ENCODE measurements around the gene RTP2. TPM values are rescaled to one million over a fixed set of nuclear protein-coding genes. Genes with fewer than 3 reads are reported as not detected.

RTP2 gene
- total RNA-seq, 1 experiment from 2014 or later = not detected

GRCh38 chr3:187728248-187728647, 25.9 kb upstream of the RTP2 start:
- BruUV-seq (replicated peaks) = no TSS peak
- ATAC-seq (no peak), DNase-seq (ENCODE audit: low read depth, low spot score) (no peak)
- ChIA-PET RAD21 (ENCODE audit: low non-redundant PET in 1 of 2, low total read pairs in 2 of 2, uncharacterized antibody in 2 of 2, unreplicated experiment in 2 of 2) (no interaction called here), POLR2A (no interaction called here), CTCF (no interaction called here)
- no peak overlapping the region for H3K27ac ChIP-seq (ENCODE audit: low read depth, low read length)
- no peaks in the 10 kb centered on the region for H3K9me2 ChIP-seq (ENCODE audit: insufficient read depth)
- H3K4me3 ChIP-seq (replicated peaks in 1 of 2; ENCODE audit: low read depth in 1 of 2, low read length in 2 of 2) = no peak overlapping the region
- no peaks in the 10 kb centered on the region for H4K20me1 ChIP-seq (ENCODE audit: insufficient read depth)
- peaks cover 0 to 42% of the 10 kb centered on the region in 2 experiments; a peak in 2 of 4 replicates for H3K36me3 ChIP-seq (ENCODE audit: control insufficient read depth in 1 of 2, insufficient read depth in 2 of 2, low read length in 2 of 2)
- no peak overlapping the region for H3K9ac ChIP-seq (ENCODE audit: low read length)
- H3K79me2 ChIP-seq (ENCODE audit: insufficient read depth, low read length) = no peaks in the 10 kb centered on the region
- no peaks in the 10 kb centered on the region for H3K9me3 ChIP-seq (ENCODE audit: control insufficient read depth in 1 of 2, insufficient read depth in 1 of 2, low read depth in 1 of 2, low read length in 2 of 2)
- no peak overlapping the region for H3K4me2 ChIP-seq (ENCODE audit: low read length)
- intact Hi-C loops (cut with micrococcal nuclease) = no loop called here
- no peaks in the 10 kb centered on the region for H3K4me1 ChIP-seq (ENCODE audit: control insufficient read depth in 1 of 2, insufficient read depth in 2 of 2, low read length in 2 of 2)
- H3K27me3 ChIP-seq (ENCODE audit: insufficient read depth, low read length) = no peaks in the 10 kb centered on the region
- no peak overlapping the region for H2AFZ ChIP-seq (ENCODE audit: low read depth, low read length, poor library complexity, severe bottlenecking)
- TF ChIP-seq RAD21 (IDR thresholded peaks at IDR 0.05; ENCODE audit: low read depth) (no peak), JUND (IDR thresholded peaks at IDR 0.05) (no peak), YY1 (IDR thresholded peaks at IDR 0.05; ENCODE audit: extremely low read depth, insufficient replicate concordance, low read depth, low read length) (no peak), CBX3 (IDR thresholded peaks at IDR 0.05; ENCODE audit: low read depth) (no peak), ZNF274 (IDR thresholded peaks at IDR 0.05; ENCODE audit: low read depth, low read length) (no peak)

DNA sequence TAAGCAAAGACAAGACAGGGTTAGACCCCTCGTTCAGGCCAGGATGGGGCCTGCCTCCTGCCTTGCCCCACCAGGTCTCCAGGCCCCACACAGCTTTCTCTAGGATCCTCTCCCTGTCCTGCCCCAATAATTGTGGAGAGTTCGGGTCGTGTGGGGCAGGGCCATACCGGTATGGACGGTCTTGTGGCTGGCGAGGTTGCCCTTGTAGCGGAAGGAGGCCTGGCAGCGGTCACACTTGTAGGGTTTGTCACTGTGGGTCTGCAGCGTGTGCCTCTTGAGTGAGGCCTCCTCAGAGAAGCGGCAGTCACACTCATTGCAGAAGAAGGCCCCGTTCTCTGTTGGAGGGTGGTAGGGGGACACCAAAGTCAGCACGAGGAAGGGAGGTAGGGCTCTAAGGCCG, 24.2 kb upstream of the RTP2 start:
- BruUV-seq (replicated peaks) = no TSS peak
- Histone ChIP-seq H3K9me2 (ENCODE audit: insufficient read depth) (no peaks in the 10 kb centered on the region), H2AFZ (ENCODE audit: low read depth, low read length, poor library complexity, severe bottlenecking) (no peak overlapping the region), H3K4me1 (ENCODE audit: control insufficient read depth in 1 of 2, insufficient read depth in 2 of 2, low read length in 2 of 2) (no peaks in the 10 kb centered on the region), H3K4me2 (ENCODE audit: low read length) (no peak overlapping the region), H3K27ac (ENCODE audit: low read depth, low read length) (no peak overlapping the region), H4K20me1 (ENCODE audit: insufficient read depth) (no peaks in the 10 kb centered on the region), H3K79me2 (ENCODE audit: insufficient read depth, low read length) (no peaks in the 10 kb centered on the region), H3K4me3 (replicated peaks in 1 of 2; ENCODE audit: low read depth in 1 of 2, low read length in 2 of 2) (no peak overlapping the region), H3K9ac (ENCODE audit: low read length) (no peak overlapping the region), H3K27me3 (ENCODE audit: insufficient read depth, low read length) (no peaks in the 10 kb centered on the region), H3K36me3 (ENCODE audit: control insufficient read depth in 1 of 2, insufficient read depth in 2 of 2, low read length in 2 of 2) (peaks cover 5 to 45% of the 10 kb centered on the region in 2 experiments; a peak in 3 of 4 replicates), H3K9me3 (ENCODE audit: control insufficient read depth in 1 of 2, insufficient read depth in 1 of 2, low read depth in 1 of 2, low read length in 2 of 2) (no peaks in the 10 kb centered on the region)
- intact Hi-C loops (cut with micrococcal nuclease) = no loop called here
- DNase-seq (ENCODE audit: low read depth, low spot score) = no peak
- no peak for ATAC-seq
- CTCF ChIA-PET = no interaction called here
- RAD21 ChIA-PET (ENCODE audit: low non-redundant PET in 1 of 2, low total read pairs in 2 of 2, uncharacterized antibody in 2 of 2, unreplicated experiment in 2 of 2) = no interaction called here
- POLR2A ChIA-PET = no interaction called here
- TF ChIP-seq POLR2AphosphoS5 (IDR thresholded peaks at IDR 0.05; ENCODE audit: low read depth, low read length) (no peak), RAD21 (IDR thresholded peaks at IDR 0.05; ENCODE audit: low read depth) (no peak), MAX (IDR thresholded peaks at IDR 0.05) (no peak), JUND (IDR thresholded peaks at IDR 0.05) (no peak), SIN3A (IDR thresholded peaks at IDR 0.05; ENCODE audit: low read depth) (no peak), FOSL1 (IDR thresholded peaks at IDR 0.05; ENCODE audit: low read depth) (no peak), CBX3 (IDR thresholded peaks at IDR 0.05; ENCODE audit: low read depth) (no peak), ELF1 (IDR thresholded peaks at IDR 0.05; ENCODE audit: borderline replicate concordance, low read depth) (no peak), CEBPB (IDR thresholded peaks at IDR 0.05; ENCODE audit: low read depth) (no peak)
- TF ChIP-seq, protein P1, sequence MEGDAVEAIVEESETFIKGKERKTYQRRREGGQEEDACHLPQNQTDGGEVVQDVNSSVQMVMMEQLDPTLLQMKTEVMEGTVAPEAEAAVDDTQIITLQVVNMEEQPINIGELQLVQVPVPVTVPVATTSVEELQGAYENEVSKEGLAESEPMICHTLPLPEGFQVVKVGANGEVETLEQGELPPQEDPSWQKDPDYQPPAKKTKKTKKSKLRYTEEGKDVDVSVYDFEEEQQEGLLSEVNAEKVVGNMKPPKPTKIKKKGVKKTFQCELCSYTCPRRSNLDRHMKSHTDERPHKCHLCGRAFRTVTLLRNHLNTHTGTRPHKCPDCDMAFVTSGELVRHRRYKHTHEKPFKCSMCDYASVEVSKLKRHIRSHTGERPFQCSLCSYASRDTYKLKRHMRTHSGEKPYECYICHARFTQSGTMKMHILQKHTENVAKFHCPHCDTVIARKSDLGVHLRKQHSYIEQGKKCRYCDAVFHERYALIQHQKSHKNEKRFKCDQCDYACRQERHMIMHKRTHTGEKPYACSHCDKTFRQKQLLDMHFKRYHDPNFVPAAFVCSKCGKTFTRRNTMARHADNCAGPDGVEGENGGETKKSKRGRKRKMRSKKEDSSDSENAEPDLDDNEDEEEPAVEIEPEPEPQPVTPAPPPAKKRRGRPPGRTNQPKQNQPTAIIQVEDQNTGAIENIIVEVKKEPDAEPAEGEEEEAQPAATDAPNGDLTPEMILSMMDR (IDR thresholded peaks at IDR 0.05 in 2 of 3, conservative IDR thresholded peaks at IDR 0.05 in 1 of 3; ENCODE audit: borderline replicate concordance in 1 of 3, insufficient read depth in 1 of 3, low read depth in 2 of 3, low read length in 2 of 3) = no peak
- TF ChIP-seq, protein P2, sequence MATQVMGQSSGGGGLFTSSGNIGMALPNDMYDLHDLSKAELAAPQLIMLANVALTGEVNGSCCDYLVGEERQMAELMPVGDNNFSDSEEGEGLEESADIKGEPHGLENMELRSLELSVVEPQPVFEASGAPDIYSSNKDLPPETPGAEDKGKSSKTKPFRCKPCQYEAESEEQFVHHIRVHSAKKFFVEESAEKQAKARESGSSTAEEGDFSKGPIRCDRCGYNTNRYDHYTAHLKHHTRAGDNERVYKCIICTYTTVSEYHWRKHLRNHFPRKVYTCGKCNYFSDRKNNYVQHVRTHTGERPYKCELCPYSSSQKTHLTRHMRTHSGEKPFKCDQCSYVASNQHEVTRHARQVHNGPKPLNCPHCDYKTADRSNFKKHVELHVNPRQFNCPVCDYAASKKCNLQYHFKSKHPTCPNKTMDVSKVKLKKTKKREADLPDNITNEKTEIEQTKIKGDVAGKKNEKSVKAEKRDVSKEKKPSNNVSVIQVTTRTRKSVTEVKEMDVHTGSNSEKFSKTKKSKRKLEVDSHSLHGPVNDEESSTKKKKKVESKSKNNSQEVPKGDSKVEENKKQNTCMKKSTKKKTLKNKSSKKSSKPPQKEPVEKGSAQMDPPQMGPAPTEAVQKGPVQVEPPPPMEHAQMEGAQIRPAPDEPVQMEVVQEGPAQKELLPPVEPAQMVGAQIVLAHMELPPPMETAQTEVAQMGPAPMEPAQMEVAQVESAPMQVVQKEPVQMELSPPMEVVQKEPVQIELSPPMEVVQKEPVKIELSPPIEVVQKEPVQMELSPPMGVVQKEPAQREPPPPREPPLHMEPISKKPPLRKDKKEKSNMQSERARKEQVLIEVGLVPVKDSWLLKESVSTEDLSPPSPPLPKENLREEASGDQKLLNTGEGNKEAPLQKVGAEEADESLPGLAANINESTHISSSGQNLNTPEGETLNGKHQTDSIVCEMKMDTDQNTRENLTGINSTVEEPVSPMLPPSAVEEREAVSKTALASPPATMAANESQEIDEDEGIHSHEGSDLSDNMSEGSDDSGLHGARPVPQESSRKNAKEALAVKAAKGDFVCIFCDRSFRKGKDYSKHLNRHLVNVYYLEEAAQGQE (IDR thresholded peaks at IDR 0.05; ENCODE audit: low read depth) = no peak
